HTR-8/SVneo (cell line): ENCODE results near the gene CNDP2.
A peak's percentile ranks its signal among the peaks of the same experiment; 100 is the strongest.

ENCODE experiments used
- DNase-seq: peaks from one replicate; pipeline ENCODE4 v3.0.0; 2011; ENCODE audit warnings: low spot score, mixed read lengths; ENCODE audit not compliant: insufficient read length
- FAIRE-seq: peaks from 2 replicates; lab custom pipeline; 2011; peaks lifted over from hg19 to GRCh38; lab: Jason Lieb, UNC

CNDP2 gene

GRCh38 chr18:74468547-74469061 lies 27.6 kb upstream of the CNDP2 start:
- DNase-seq (no peak), FAIRE-seq (no peak)

GRCh38 chr18:74472312-74472711 lies 23.9 kb upstream of the CNDP2 start:
- FAIRE-seq (no peak), DNase-seq (no peak)

- DNase-seq = no peak
- no peak for FAIRE-seq
Observed at GRCh38 chr18:74473976-74474640, 22.1 kb upstream of the CNDP2 start.

- no peak for FAIRE-seq
- no peak for DNase-seq
Observed at GRCh38 chr18:74476140-74476539, 20.0 kb upstream of the CNDP2 start.

- DNase-seq (no peak), FAIRE-seq (no peak)
Observed at GRCh38 chr18:74477771-74478170, 18.4 kb upstream of the CNDP2 start.

GRCh38 chr18:74478316-74478715 lies 17.8 kb upstream of the CNDP2 start:
- FAIRE-seq (no peak), DNase-seq (no peak)

- DNase-seq (no peak), FAIRE-seq (no peak)
Observed at GRCh38 chr18:74478880-74479279, 17.3 kb upstream of the CNDP2 start.

GRCh38 chr18:74479486-74480148 lies 16.5 kb upstream of the CNDP2 start:
- DNase-seq = no peak
- no peak for FAIRE-seq

GRCh38 chr18:74480149-74480651 lies 16.0 kb upstream of the CNDP2 start:
- no peak for FAIRE-seq
- DNase-seq = no peak

- no peak for DNase-seq
Observed at GRCh38 chr18:74482697-74483096, 13.5 kb upstream of the CNDP2 start.

GRCh38 chr18:74486119-74486849 lies 9.9 kb upstream of the CNDP2 start:
- FAIRE-seq = no peak
- no peak for DNase-seq

More at GRCh38 chr18:74482697-74483096, 13.5 kb upstream of the CNDP2 start:
- no peak for FAIRE-seq

GRCh38 chr18:74488354-74488753 lies 7.8 kb upstream of the CNDP2 start:
- DNase-seq (no peak), FAIRE-seq (no peak)

GRCh38 chr18:74488864-74489263 lies 7.3 kb upstream of the CNDP2 start:
- FAIRE-seq (no peak), DNase-seq (no peak)

GRCh38 chr18:74489676-74490075 lies 6.5 kb upstream of the CNDP2 start:
- DNase-seq (no peak), FAIRE-seq (no peak)

- FAIRE-seq = no peak
- DNase-seq = no peak
Observed at GRCh38 chr18:74492259-74492658, 3.9 kb upstream of the CNDP2 start.

GRCh38 chr18:74493689-74494088 lies 2.5 kb upstream of the CNDP2 start:
- DNase-seq = no peak
- no peak for FAIRE-seq

- DNase-seq = no peak
- no peak for FAIRE-seq
Observed at GRCh38 chr18:74494514-74494913, 1.6 kb upstream of the CNDP2 start.

GRCh38 chr18:74496508-74497323 lies 553 bp downstream of the CNDP2 start:
- DNase-seq = peak; percentile 18
- FAIRE-seq = no peak

- DNase-seq (no peak), FAIRE-seq (no peak)
Observed at GRCh38 chr18:74497324-74497676, 1.1 kb downstream of the CNDP2 start.

- FAIRE-seq (no peak), DNase-seq (no peak)
Observed at GRCh38 chr18:74497778-74498177, 1.6 kb downstream of the CNDP2 start.
